Endothelial cell of umbilical vein (primary cell): ENCODE data around the gene PHLPP2. TPM values are rescaled to one million over a fixed set of nuclear protein-coding genes. Genes with fewer than 3 reads are reported as not detected.

Experiments
- BruUV-seq: library from RNA; stranded (reverse); fragments of 400-500 nt; replicated peaks from 2 replicates; lab custom pipeline; 2021; lab: Mats Ljungman, UMichigan
- CTCF ChIA-PET: fragments of 300-600, 350-600 bp; sonication (Branson Sonifier 250); formaldehyde crosslinking; loops from one replicate; lab custom pipeline; 2021; ENCODE audit warnings: antibody characterized with exemption, inconsistent platforms; lab: Charles Lee
- POLR2A ChIA-PET: fragments of 300-600, 350-600 bp; sonication (Branson Sonifier 250); formaldehyde crosslinking; loops from one replicate; lab custom pipeline; 2021; ENCODE audit warnings: antibody characterized with exemption, inconsistent platforms; lab: Charles Lee
- DNase-seq: peaks from one replicate; pipeline ENCODE4 v3.0.0-alpha.2; 2011; ENCODE audit warnings: low read depth, low spot score
- FAIRE-seq: peaks from 2 replicates; lab custom pipeline; 2011; peaks lifted over from hg19 to GRCh38; lab: Jason Lieb, UNC
- H2AFZ ChIP-seq: 2 replicates; pipeline ENCODE4 v1.6.0; 2012; ENCODE audit warnings: low read depth, low read length, control low read depth, inconsistent platforms
- H3K27ac ChIP-seq: 2 replicates; pipeline ENCODE4 v1.5.1; 2011; ENCODE audit warnings: low read depth, mild to moderate bottlenecking, control low read depth, low read length, moderate library complexity; ENCODE audit not compliant: insufficient read depth
- H3K27me3 ChIP-seq, 2 experiments: 2 replicates each; pipeline versions ENCODE4 v1.6.0 to v1.6.1; 2011; ENCODE audit warnings: low read length in 2 of 2, mixed read lengths in 1 of 2; ENCODE audit not compliant: control insufficient read depth in 2 of 2, insufficient read depth in 2 of 2
- H3K36me3 ChIP-seq, 2 experiments: 2 replicates in 1 of 2; 3 replicates in 1 of 2; pipeline ENCODE4 v1.5.1; 2011; ENCODE audit warnings: low read length in 2 of 2, mild to moderate bottlenecking in 1 of 2, moderate library complexity in 1 of 2; ENCODE audit not compliant: control insufficient read depth in 2 of 2, insufficient read depth in 2 of 2; ENCODE audit errors: extremely low read depth in 1 of 2
- H3K4me1 ChIP-seq: 3 replicates; pipeline ENCODE4 v1.5.1; 2011; ENCODE audit warnings: mild to moderate bottlenecking, low read length; ENCODE audit not compliant: control insufficient read depth, insufficient read depth; ENCODE audit errors: extremely low read depth
- H3K4me2 ChIP-seq: 2 replicates; pipeline ENCODE4 v1.6.1; 2011; ENCODE audit warnings: low read length, control low read depth, mixed read lengths; ENCODE audit not compliant: insufficient read depth
- H3K4me3 ChIP-seq, 3 experiments: fragments of 200-600 bp in 1 of 3; sonication (generic), shearing (Covaris generic) in 1 of 3; replicated peaks in 1 of 3; 2 replicates each; pipeline ENCODE4 v1.5.1; 2011 to 2016; ENCODE audit warnings: control low read depth in 3 of 3, low read length in 3 of 3, mild to moderate bottlenecking in 2 of 3, inconsistent platforms in 1 of 3, low read depth in 1 of 3, moderate library complexity in 1 of 3; ENCODE audit not compliant: insufficient read depth in 1 of 3
- H3K79me2 ChIP-seq: 2 replicates; pipeline ENCODE4 v1.6.0; 2012; ENCODE audit warnings: low read length, inconsistent platforms; ENCODE audit not compliant: control insufficient read depth, insufficient read depth
- H3K9ac ChIP-seq: replicated peaks from 2 replicates; pipeline ENCODE3; 2011; ENCODE audit warnings: low read length, control low read depth; ENCODE audit not compliant: insufficient read depth; ENCODE audit errors: extremely low read depth
- H3K9me1 ChIP-seq: replicated peaks from 3 replicates; pipeline ENCODE4 v1.6.0; 2011; ENCODE audit warnings: mild to moderate bottlenecking, low read length; ENCODE audit not compliant: control insufficient read depth, insufficient read depth; ENCODE audit errors: extremely low read depth
- H3K9me3 ChIP-seq: replicated peaks from 2 replicates; pipeline ENCODE4 v1.5.1; 2012; ENCODE audit warnings: low read length, inconsistent platforms; ENCODE audit not compliant: control insufficient read depth, insufficient read depth
- H4K20me1 ChIP-seq: replicated peaks from 2 replicates; pipeline ENCODE3; 2011; ENCODE audit warnings: mild to moderate bottlenecking, low read length; ENCODE audit not compliant: control insufficient read depth, insufficient read depth; ENCODE audit errors: extremely low read depth
- EZH2 ChIP-seq: IDR thresholded peaks from 2 replicates; pipeline ENCODE4 v1.6.1; 2012; ENCODE audit warnings: borderline replicate concordance, low read depth, mild to moderate bottlenecking, moderate library complexity, low read length, inconsistent platforms; ENCODE audit not compliant: severe bottlenecking
- FOS ChIP-seq: IDR thresholded peaks from 2 replicates; pipeline ENCODE4 v1.6.1; 2011; ENCODE audit warnings: mild to moderate bottlenecking, low read length, moderate library complexity, borderline replicate concordance; ENCODE audit not compliant: insufficient read depth
- GATA2 ChIP-seq: IDR thresholded peaks from 2 replicates; pipeline ENCODE4 v1.7.0; 2011; ENCODE audit warnings: low read depth, mild to moderate bottlenecking, moderate library complexity, mixed read lengths, low read length; ENCODE audit not compliant: insufficient read length, insufficient read depth
- JUN ChIP-seq: IDR thresholded peaks from 2 replicates; pipeline ENCODE4 v1.6.1; 2011; ENCODE audit warnings: borderline replicate concordance, low read depth; ENCODE audit not compliant: insufficient read length, insufficient read depth
- MYC ChIP-seq: IDR thresholded peaks from one replicate; pipeline ENCODE4 v1.6.1; 2011; ENCODE audit warnings: mild to moderate bottlenecking, low read depth, low read length
- POLR2A ChIP-seq: IDR thresholded peaks from 2 replicates; pipeline ENCODE4 v1.6.1; 2012; ENCODE audit warnings: low read depth, mild to moderate bottlenecking, control low read depth, low read length
- POLR2AphosphoS5 ChIP-seq: IDR thresholded peaks from 2 replicates; pipeline ENCODE4 v1.6.1; 2012; ENCODE audit warnings: low read depth, mild to moderate bottlenecking, control low read depth, low read length, moderate library complexity; ENCODE audit not compliant: insufficient read depth
- dilution Hi-C: fragments of 300-500 bp; cut with MboI; formaldehyde crosslinking; loops from one replicate; pipeline ENCODE4 v1.15.0; 2019; ENCODE audit warnings: low sequenced_read_pairs; ENCODE audit not compliant: extremely low pct_ligation_motif_present
- intact Hi-C: fragments of 100-400 bp; cut with micrococcal nuclease; formaldehyde crosslinking; loops from one replicate; pipeline ENCODE4 v1.10.0; 2022
- polyA plus RNA-seq, 4 experiments: library from polyadenylated mRNA; depleted of rRNA in 3 of 4; stranded (reverse) in 3 of 4; unstranded in 1 of 4; fragments of >200 nt; gene quantifications; 2 replicates each; pipeline versions ENCODE4 v1.2.1 to v1.2.3, GENCODE V29; 2011 to 2012; ENCODE audit warnings: missing spikeins in 1 of 4
- total RNA-seq: library from RNA; stranded (reverse); gene quantifications from 2 replicates; pipeline ENCODE4 v1.2.3, GENCODE V29; 2021
- TF ChIP-seq, protein P1 (sequence below): IDR thresholded peaks from 2 replicates; pipeline ENCODE4 v1.6.1; 2011; ENCODE audit not compliant: insufficient read depth, insufficient read length
- TF ChIP-seq, protein P2 (sequence below), 2 donors: IDR thresholded peaks; 1 replicate in 1 of 2; 2 replicates in 1 of 2; pipeline ENCODE4 v1.5.1; 2011; ENCODE audit warnings: low read length in 2 of 2, mild to moderate bottlenecking in 2 of 2, moderate library complexity in 2 of 2, control low read depth in 1 of 2, inconsistent platforms in 1 of 2, low read depth in 1 of 2; ENCODE audit not compliant: insufficient read depth in 1 of 2; ENCODE audit errors: extremely low read depth in 1 of 2

Gene PHLPP2
- total and polyA plus RNA-seq, 2 donors (not counting 3 experiments of a cell fraction or from before 2014, with no cell fraction given): 4.1 to 8.0 TPM

- no TSS peak for BruUV-seq
- FAIRE-seq (no peak), DNase-seq (no peak)
- Histone ChIP-seq H3K9me1 (no peaks in the 10 kb centered on the region), H3K27ac (no peak overlapping the region), H2AFZ (no peak overlapping the region), H3K27me3 (no peaks in the 10 kb centered on the region), H3K4me2 (no peak overlapping the region), H3K9me3 (no peaks in the 10 kb centered on the region), H3K36me3 (peaks cover 0 to 3% of the 10 kb centered on the region in 2 experiments), H3K4me1 (no peaks in the 10 kb centered on the region), H3K9ac (no peak overlapping the region), H3K4me3 (no peak overlapping the region), H4K20me1 (no peaks in the 10 kb centered on the region), H3K79me2 (peaks cover 4% of the 10 kb centered on the region)
- intact Hi-C loops: no loop called here
- dilution Hi-C loops: no loop called here
- ChIA-PET CTCF (interaction anchor here (1.2 kb wide), 1 partner anchor 82 kb away, joined by 3 read pairs; no protein-coding TSS in a partner anchor), POLR2A (no interaction called here)
- TF ChIP-seq EZH2 (no peak), POLR2AphosphoS5 (no peak), GATA2 (no peak), MYC (no peak), POLR2A (no peak), JUN (no peak), FOS (no peak)
- TF ChIP-seq, protein P1, sequence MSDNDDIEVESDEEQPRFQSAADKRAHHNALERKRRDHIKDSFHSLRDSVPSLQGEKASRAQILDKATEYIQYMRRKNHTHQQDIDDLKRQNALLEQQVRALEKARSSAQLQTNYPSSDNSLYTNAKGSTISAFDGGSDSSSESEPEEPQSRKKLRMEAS: no peak
- TF ChIP-seq, protein P2, sequence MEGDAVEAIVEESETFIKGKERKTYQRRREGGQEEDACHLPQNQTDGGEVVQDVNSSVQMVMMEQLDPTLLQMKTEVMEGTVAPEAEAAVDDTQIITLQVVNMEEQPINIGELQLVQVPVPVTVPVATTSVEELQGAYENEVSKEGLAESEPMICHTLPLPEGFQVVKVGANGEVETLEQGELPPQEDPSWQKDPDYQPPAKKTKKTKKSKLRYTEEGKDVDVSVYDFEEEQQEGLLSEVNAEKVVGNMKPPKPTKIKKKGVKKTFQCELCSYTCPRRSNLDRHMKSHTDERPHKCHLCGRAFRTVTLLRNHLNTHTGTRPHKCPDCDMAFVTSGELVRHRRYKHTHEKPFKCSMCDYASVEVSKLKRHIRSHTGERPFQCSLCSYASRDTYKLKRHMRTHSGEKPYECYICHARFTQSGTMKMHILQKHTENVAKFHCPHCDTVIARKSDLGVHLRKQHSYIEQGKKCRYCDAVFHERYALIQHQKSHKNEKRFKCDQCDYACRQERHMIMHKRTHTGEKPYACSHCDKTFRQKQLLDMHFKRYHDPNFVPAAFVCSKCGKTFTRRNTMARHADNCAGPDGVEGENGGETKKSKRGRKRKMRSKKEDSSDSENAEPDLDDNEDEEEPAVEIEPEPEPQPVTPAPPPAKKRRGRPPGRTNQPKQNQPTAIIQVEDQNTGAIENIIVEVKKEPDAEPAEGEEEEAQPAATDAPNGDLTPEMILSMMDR (IDR thresholded peaks at IDR 0.05; ENCODE audit: extremely low read depth in 1 of 2, insufficient read depth in 1 of 2, low read depth in 1 of 2, low read length in 2 of 2): no peak
Observed at GRCh38 chr16:71693164-71693563, 31.3 kb downstream of the PHLPP2 start.
